A673 (cell line): ENCODE results near the gene CDKAL1.

ENCODE experiments used
- CTCF ChIP-seq: fragments of 300-800, 200-600 bp; sonication (generic); conservative IDR thresholded peaks from 2 replicates; pipeline ENCODE4 v1.5.1; 2017; ENCODE audit warnings: low read depth, mild to moderate bottlenecking, antibody characterized with exemption, low read length, moderate library complexity, mixed read lengths
- EZH2 ChIP-seq: fragments of 200-600 bp; sonication (generic); IDR thresholded peaks from 2 replicates; pipeline ENCODE4 v1.6.1; 2017; ENCODE audit warnings: borderline replicate concordance, low read depth, mild to moderate bottlenecking, mixed read lengths, antibody characterized with exemption, low read length; ENCODE audit not compliant: poor library complexity, severe bottlenecking

GRCh38 chr6:21176197-21176596 lies 641.9 kb downstream of the CDKAL1 start:
- TF ChIP-seq CTCF: no peak
- no peak for TF ChIP-seq EZH2
